GM21723 (cell line): ENCODE data around the gene PRKACG.

Source experiments
- ATAC-seq: cut with Tn5 transposase; IDR thresholded peaks from one replicate; pipeline ENCODE4 v1.9.1; 2021; ENCODE audit warnings: mild to moderate bottlenecking, moderate library complexity; ENCODE audit not compliant: unreplicated experiment

PRKACG gene

GRCh38 chr9:68983522-68984424 is 30.1 kb downstream of the PRKACG start:
- peak; percentile 37 for ATAC-seq

GRCh38 chr9:68983008-68983411 is 30.9 kb downstream of the PRKACG start:
- peak; percentile 45 for ATAC-seq

GRCh38 chr9:68981789-68982188 is 32.1 kb downstream of the PRKACG start:
- ATAC-seq = peak; percentile 55

- no peak for ATAC-seq
These were observed 33.5 kb downstream of the PRKACG start for GRCh38 chr9:68980341-68980914.

- no peak for ATAC-seq
These were observed 34.2 kb downstream of the PRKACG start for GRCh38 chr9:68979538-68980314.

- ATAC-seq = no peak
These were observed 35.4 kb downstream of the PRKACG start for GRCh38 chr9:68978501-68978900.

- ATAC-seq = no peak
These were observed 35.8 kb downstream of the PRKACG start for GRCh38 chr9:68978066-68978465.

GRCh38 chr9:68975365-68976043 is 38.4 kb downstream of the PRKACG start:
- ATAC-seq = no peak

- no peak for ATAC-seq
These were observed 39.0 kb downstream of the PRKACG start for GRCh38 chr9:68974901-68975300.

GRCh38 chr9:68974431-68974830 is 39.5 kb downstream of the PRKACG start:
- peak; percentile 98 for ATAC-seq

- ATAC-seq = no peak
These were observed 40.3 kb downstream of the PRKACG start for GRCh38 chr9:68973619-68974018.

- ATAC-seq = no peak
These were observed 43.8 kb downstream of the PRKACG start for GRCh38 chr9:68970151-68970550.

- ATAC-seq = no peak
These were observed 44.4 kb downstream of the PRKACG start for GRCh38 chr9:68969538-68969937.

GRCh38 chr9:68967800-68968199 is 46.1 kb downstream of the PRKACG start:
- no peak for ATAC-seq

- peak; percentile 76 for ATAC-seq
These were observed 47.4 kb downstream of the PRKACG start for GRCh38 chr9:68966496-68966944.

- ATAC-seq = no peak
These were observed 49.1 kb downstream of the PRKACG start for GRCh38 chr9:68964765-68965164.

GRCh38 chr9:68964102-68964541 is 49.8 kb downstream of the PRKACG start:
- no peak for ATAC-seq

GRCh38 chr9:68963416-68963815 is 50.5 kb downstream of the PRKACG start:
- ATAC-seq = no peak
